H1 (cell line): ENCODE measurements around the gene SRGAP2C.
"Not testable (repeated sequence)": the region's sequence is repeated elsewhere in the genome, so short reads cannot be mapped to it uniquely, and the experiment has no call there.

ENCODE experiments used
- CHD1 ChIP-seq: IDR thresholded peaks from 2 replicates; pipeline ENCODE4 v1.6.1; 2012; ENCODE audit warnings: low read depth, low read length, improper control_type of control experiment
- JUND ChIP-seq: IDR thresholded peaks from 2 replicates; pipeline ENCODE4 v1.6.1; 2011; ENCODE audit warnings: mild to moderate bottlenecking, improper control_type of control experiment, low read length
- TF ChIP-seq, protein P1 (sequence below), 3 experiments: IDR thresholded peaks; 1 replicate in 2 of 3; 2 replicates in 1 of 3; pipeline versions ENCODE4 v1.5.1 to v1.6.1; 2011; ENCODE audit warnings: low read length in 3 of 3, mild to moderate bottlenecking in 3 of 3, inconsistent platforms in 2 of 3, low read depth in 1 of 3, moderate library complexity in 1 of 3; ENCODE audit not compliant: insufficient read depth in 1 of 3; ENCODE audit errors: control extremely low read depth in 1 of 3
- TF ChIP-seq, protein P2 (sequence below): IDR thresholded peaks from 2 replicates; pipeline ENCODE4 v1.6.1; 2012; ENCODE audit warnings: inconsistent platforms

DNA sequence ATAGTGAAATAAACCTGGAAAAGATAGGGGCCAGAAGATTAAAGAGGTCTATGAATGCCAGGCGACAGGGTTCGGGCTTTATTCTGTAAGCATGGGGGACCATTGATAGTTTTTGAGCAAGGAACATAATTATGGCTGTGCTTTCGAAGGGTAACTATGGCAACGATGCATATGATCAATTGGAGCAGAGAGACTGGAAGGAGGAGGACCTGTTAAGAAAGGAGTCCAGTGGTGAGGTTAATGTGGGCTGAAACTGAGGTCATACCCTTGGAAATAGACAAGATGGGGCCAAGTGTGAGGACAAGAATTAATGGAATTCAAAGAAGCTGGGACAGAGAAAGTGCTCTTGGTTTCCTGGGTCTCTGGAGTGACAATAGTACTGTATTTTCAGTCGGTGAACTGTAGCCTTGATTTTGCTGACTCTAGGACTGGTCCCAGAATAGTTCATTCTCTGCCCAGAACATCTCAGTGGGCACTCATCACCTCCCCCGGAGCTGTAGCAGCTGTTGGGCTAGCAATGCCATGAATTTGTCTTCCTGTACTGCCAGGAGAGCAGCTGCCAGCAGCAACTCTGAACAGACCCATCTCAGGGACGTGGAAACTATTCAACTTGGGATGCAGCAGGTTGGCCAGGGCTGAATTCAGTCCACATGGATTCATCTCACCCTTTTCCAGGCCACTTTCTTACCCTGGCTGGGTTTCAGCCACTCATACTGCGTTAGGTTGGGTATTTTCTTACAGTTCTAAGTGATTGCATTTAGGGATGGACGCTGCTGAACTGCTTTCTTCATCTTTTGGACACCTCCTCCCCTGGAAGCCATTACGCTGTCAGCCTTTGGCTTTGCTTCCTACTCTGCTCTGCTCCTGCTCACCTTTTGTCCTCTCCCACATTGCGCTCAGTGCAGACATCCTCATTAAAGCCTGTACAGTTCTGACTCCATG lies 108.8 kb downstream of the SRGAP2C start:
- not testable (repeated sequence) for TF ChIP-seq JUND, CHD1
- TF ChIP-seq, protein P1, sequence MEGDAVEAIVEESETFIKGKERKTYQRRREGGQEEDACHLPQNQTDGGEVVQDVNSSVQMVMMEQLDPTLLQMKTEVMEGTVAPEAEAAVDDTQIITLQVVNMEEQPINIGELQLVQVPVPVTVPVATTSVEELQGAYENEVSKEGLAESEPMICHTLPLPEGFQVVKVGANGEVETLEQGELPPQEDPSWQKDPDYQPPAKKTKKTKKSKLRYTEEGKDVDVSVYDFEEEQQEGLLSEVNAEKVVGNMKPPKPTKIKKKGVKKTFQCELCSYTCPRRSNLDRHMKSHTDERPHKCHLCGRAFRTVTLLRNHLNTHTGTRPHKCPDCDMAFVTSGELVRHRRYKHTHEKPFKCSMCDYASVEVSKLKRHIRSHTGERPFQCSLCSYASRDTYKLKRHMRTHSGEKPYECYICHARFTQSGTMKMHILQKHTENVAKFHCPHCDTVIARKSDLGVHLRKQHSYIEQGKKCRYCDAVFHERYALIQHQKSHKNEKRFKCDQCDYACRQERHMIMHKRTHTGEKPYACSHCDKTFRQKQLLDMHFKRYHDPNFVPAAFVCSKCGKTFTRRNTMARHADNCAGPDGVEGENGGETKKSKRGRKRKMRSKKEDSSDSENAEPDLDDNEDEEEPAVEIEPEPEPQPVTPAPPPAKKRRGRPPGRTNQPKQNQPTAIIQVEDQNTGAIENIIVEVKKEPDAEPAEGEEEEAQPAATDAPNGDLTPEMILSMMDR (IDR thresholded peaks at IDR 0.05; ENCODE audit: control extremely low read depth in 1 of 3, insufficient read depth in 1 of 3, low read depth in 1 of 3, low read length in 3 of 3) = not testable (repeated sequence)
- TF ChIP-seq, protein P2, sequence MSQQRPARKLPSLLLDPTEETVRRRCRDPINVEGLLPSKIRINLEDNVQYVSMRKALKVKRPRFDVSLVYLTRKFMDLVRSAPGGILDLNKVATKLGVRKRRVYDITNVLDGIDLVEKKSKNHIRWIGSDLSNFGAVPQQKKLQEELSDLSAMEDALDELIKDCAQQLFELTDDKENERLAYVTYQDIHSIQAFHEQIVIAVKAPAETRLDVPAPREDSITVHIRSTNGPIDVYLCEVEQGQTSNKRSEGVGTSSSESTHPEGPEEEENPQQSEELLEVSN = not testable (repeated sequence)
